ENCODE results near the gene PDE6C.

Gene PDE6C

DNA sequence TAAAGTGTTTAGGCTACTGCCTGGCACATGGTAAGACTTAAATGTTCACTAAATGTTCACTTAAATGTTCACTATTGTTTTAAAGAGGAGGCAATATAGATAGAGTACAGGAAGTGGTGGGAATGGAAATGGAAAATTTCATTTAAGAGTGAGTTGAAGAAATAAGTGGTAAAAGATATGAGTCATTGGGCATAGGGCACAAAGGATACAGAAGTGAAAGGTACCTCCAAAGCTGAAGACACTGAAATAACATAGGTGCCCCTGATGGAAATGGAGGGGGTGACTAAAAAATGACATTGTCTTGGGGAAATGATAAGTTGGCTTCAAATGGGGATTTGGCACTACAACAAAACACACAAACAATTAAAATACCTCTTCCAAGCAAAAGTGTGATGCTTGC, 95.3 kb downstream of the PDE6C start:
- no peak for DNase-seq

DNA sequence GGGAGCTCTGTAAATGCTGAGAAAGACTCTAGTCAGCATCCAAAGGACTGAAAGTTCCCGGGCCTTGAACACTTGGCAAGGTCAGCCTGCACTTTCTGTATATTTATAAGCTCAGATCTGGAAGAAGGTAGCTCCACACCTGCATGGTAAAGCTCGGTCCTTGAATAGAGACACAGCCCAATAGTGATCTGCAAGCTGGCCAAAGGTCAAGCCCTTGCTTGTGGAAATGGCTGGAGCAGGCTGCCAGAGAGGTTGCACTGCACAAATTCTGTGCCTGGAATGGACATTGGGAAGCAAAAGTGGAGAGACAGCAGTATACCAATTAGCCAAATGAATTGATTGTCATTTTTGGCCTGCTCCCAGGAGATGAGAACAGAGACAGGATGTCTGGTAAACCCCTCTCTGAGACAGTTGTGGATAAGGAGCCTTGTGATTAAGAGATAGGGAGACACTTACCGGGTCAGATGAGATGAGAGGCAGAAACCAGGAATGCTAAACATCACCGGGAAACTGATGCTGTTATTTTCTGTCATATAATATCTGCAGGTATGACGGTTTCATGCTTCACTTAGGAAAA, 98.1 kb downstream of the PDE6C start:
- DNase-seq = no peak

DNA sequence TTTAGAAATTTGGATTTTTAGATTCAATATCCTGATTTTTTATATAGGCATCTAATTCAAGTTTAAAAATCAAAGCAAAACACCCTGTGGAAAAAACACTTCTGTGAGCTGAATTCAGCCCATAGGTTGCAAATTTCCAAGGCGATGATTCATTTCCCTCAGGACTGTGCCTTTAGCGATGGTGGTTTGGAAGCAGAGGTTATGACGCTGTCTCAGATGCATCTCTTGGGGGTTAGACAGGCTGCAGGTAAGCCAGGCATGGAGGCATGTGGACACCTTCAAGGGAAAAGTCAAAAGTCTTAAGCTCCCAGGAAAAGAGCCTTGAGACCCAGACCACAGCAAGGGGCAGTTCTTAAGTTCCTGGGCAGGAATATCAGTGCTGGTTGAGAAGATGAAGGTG, 99.6 kb downstream of the PDE6C start:
- no peak for DNase-seq

DNA sequence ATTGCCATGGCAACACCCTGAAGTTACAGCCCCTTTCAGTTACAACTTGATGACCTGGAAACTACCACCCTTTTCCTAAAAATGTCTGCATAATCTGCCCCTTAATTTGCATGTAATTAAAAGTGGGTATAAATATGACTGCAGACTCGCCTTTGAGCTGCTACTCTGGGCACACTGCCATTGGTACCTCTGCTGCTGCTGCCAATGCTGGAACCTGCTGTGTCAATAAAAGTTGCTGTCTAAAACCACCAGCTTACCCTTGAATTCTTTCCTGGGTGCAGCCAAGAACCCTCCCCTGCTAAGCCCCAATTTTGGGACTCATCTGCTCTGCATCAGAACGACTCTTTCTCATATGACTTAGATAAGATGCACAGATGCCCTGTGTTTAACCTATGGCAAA, 100.3 kb downstream of the PDE6C start:
- DNase-seq = no peak

DNA sequence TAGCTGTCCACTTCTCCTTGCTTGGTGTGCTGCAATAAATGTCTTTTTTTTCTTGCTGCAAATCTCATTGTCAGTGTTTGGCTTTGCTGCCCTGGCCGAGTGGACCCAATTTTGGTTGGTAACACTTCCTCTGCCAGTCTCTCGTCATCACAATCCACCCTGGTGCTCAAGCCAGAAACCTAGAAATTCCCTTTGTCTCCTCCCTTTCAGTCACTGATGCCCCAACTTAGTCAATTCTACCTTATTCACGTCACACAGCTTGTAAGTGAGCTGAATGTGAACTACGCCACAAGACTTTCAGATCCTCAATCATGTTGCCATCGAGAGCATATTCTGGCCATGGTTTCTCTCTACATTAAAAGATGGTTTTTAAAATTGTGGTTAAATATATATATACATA, 103.0 kb downstream of the PDE6C start:
- DNase-seq = no peak
